H1 (cell line): ENCODE data around the gene TDP1. TPM values are rescaled to one million over a fixed set of nuclear protein-coding genes. Genes with fewer than 3 reads are reported as not detected.

ENCODE experiments used
- CTCF ChIA-PET: fragments of 300-600 bp; sonication (Branson Sonifier 250); formaldehyde crosslinking; loops from one replicate; lab custom pipeline; 2021; ENCODE audit not compliant: partially characterized antibody; lab: Charles Lee
- POLR2A ChIA-PET: fragments of 300-600 bp; sonication (Branson Sonifier 250); formaldehyde crosslinking; loops from one replicate; lab custom pipeline; 2021; ENCODE audit warnings: inconsistent platforms; ENCODE audit not compliant: partially characterized antibody; lab: Charles Lee
- DNase-seq, 2 experiments: peaks; one replicate each; pipeline versions ENCODE4 v3.0.0 to v3.0.0-alpha.2; 2010 to 2022; ENCODE audit warnings: low spot score in 2 of 2, low read depth in 1 of 2, mixed read lengths in 1 of 2
- FAIRE-seq: peaks from 2 replicates; lab custom pipeline; 2011; peaks lifted over from hg19 to GRCh38; lab: Jason Lieb, UNC
- H2AFZ ChIP-seq: 2 replicates; pipeline ENCODE4 v1.8.1; 2012; ENCODE audit warnings: low read length, inconsistent platforms
- H2AK5ac ChIP-seq: 2 replicates; pipeline ENCODE4 v1.6.1; 2013; ENCODE audit warnings: low read depth, low read length
- H2BK120ac ChIP-seq: replicated peaks from 2 replicates; pipeline ENCODE3; 2013; ENCODE audit warnings: low read depth, low read length, inconsistent platforms
- H2BK12ac ChIP-seq: 2 replicates; pipeline ENCODE4 v1.6.1; 2013; ENCODE audit warnings: low read depth, low read length
- H2BK15ac ChIP-seq: 2 replicates; pipeline ENCODE4 v1.6.1; 2013; ENCODE audit warnings: low read length
- H2BK20ac ChIP-seq: 2 replicates; pipeline ENCODE4 v1.6.1; 2013; ENCODE audit warnings: low read length
- H2BK5ac ChIP-seq: 2 replicates; pipeline ENCODE4 v1.6.1; 2013; ENCODE audit warnings: low read depth, low read length
- H3K14ac ChIP-seq: 2 replicates; pipeline ENCODE4 v1.6.1; 2013; ENCODE audit warnings: inconsistent platforms; ENCODE audit not compliant: insufficient read length
- H3K18ac ChIP-seq: 2 replicates; pipeline ENCODE4 v1.6.1; 2013; ENCODE audit warnings: low read length; ENCODE audit errors: extremely low read depth
- H3K23ac ChIP-seq: 2 replicates; pipeline ENCODE4 v1.6.1; 2013; ENCODE audit warnings: inconsistent platforms; ENCODE audit not compliant: insufficient read length
- H3K23me2 ChIP-seq: 2 replicates; pipeline ENCODE4 v1.6.1; 2013; ENCODE audit warnings: low read depth, low read length
- H3K27ac ChIP-seq: 2 replicates; pipeline ENCODE4 v1.6.1; 2011; ENCODE audit warnings: low read depth, low read length, inconsistent platforms
- H3K27me3 ChIP-seq, 4 experiments: replicated peaks in 1 of 4; 1 replicate in 1 of 4; 2 replicates in 3 of 4; pipeline versions ENCODE4 v1.6.1 to v1.8.1; 2011 to 2013; ENCODE audit warnings: low read length in 3 of 4, mild to moderate bottlenecking in 3 of 4, inconsistent platforms in 2 of 4, mixed read lengths in 2 of 4, moderate library complexity in 1 of 4; ENCODE audit not compliant: control insufficient read depth in 3 of 4, insufficient read depth in 3 of 4; ENCODE audit errors: extremely low read depth in 1 of 4
- H3K36me3 ChIP-seq, 4 experiments: 2 replicates each; pipeline versions ENCODE4 v1.6.1 to v1.8.1; 2011 to 2013; ENCODE audit warnings: mild to moderate bottlenecking in 4 of 4, low read length in 3 of 4, moderate library complexity in 2 of 4, control low read depth in 1 of 4, inconsistent platforms in 1 of 4; ENCODE audit not compliant: insufficient read depth in 4 of 4, control insufficient read depth in 2 of 4
- H3K4ac ChIP-seq: replicated peaks from 2 replicates; pipeline ENCODE3; 2013; ENCODE audit warnings: low read length, low read depth, mixed read lengths, inconsistent platforms; ENCODE audit not compliant: insufficient read length
- H3K4me1 ChIP-seq, 4 experiments: replicated peaks in 1 of 4; 1 replicate in 1 of 4; 2 replicates in 3 of 4; pipeline versions ENCODE4 v1.6.1 to v1.8.1; 2011 to 2013; ENCODE audit warnings: low read length in 3 of 4, inconsistent platforms in 2 of 4, mixed read lengths in 1 of 4; ENCODE audit not compliant: insufficient read depth in 4 of 4, control insufficient read depth in 3 of 4
- H3K4me2 ChIP-seq, 2 experiments: 2 replicates each; pipeline versions ENCODE4 v1.6.1 to v1.8.1; 2011 to 2013; ENCODE audit warnings: low read depth in 2 of 2, low read length in 2 of 2, control low read depth in 1 of 2, inconsistent platforms in 1 of 2, mild to moderate bottlenecking in 1 of 2; ENCODE audit not compliant: insufficient read depth in 1 of 2
- H3K4me3 ChIP-seq, 4 experiments: fragments of 200-600, 300-600 bp in 1 of 4; sonication (generic), shearing (Covaris generic), sonication (Bioruptor Twin) in 1 of 4; 2 replicates each; pipeline versions ENCODE4 v1.5.1 to v1.8.1; 2011 to 2016; ENCODE audit warnings: low read length in 4 of 4, low read depth in 3 of 4, control low read depth in 2 of 4, inconsistent platforms in 2 of 4, mild to moderate bottlenecking in 2 of 4, mixed read lengths in 1 of 4, moderate library complexity in 1 of 4; ENCODE audit not compliant: insufficient read depth in 2 of 4; ENCODE audit errors: extremely low read depth in 1 of 4
- H3K56ac ChIP-seq: replicated peaks from 2 replicates; pipeline ENCODE3; 2013; ENCODE audit warnings: low read depth, mild to moderate bottlenecking, mixed read lengths, low read length, inconsistent platforms; ENCODE audit not compliant: insufficient read length
- H3K79me1 ChIP-seq: 2 replicates; pipeline ENCODE4 v1.6.1; 2013; ENCODE audit warnings: low read depth, low read length, control low read depth
- H3K79me2 ChIP-seq, 2 experiments: 2 replicates each; pipeline versions ENCODE4 v1.6.1 to v1.8.1; 2012 to 2013; ENCODE audit warnings: low read length in 2 of 2, mild to moderate bottlenecking in 2 of 2, inconsistent platforms in 1 of 2; ENCODE audit not compliant: insufficient read depth in 2 of 2, control insufficient read depth in 1 of 2
- H3K9ac ChIP-seq, 4 experiments: replicated peaks in 1 of 4; 1 replicate in 1 of 4; 2 replicates in 3 of 4; pipeline versions ENCODE4 v1.6.1 to v1.8.1; 2011 to 2013; ENCODE audit warnings: low read depth in 3 of 4, low read length in 3 of 4, control low read depth in 2 of 4, mild to moderate bottlenecking in 2 of 4, moderate library complexity in 2 of 4, inconsistent platforms in 1 of 4; ENCODE audit errors: extremely low read depth in 1 of 4
- H3K9me3 ChIP-seq, 2 experiments: 2 replicates each; pipeline versions ENCODE4 v1.6.1 to v1.8.1; 2012 to 2013; ENCODE audit warnings: mild to moderate bottlenecking in 2 of 2, moderate library complexity in 2 of 2, control low read depth in 1 of 2, inconsistent platforms in 1 of 2, low read depth in 1 of 2, low read length in 1 of 2, mixed read lengths in 1 of 2; ENCODE audit not compliant: insufficient read depth in 2 of 2
- H4K20me1 ChIP-seq, 2 experiments: replicated peaks in 1 of 2; 2 replicates each; pipeline versions ENCODE3 to v1.8.1; 2011 to 2013; ENCODE audit warnings: inconsistent platforms in 2 of 2, low read length in 2 of 2, mild to moderate bottlenecking in 1 of 2; ENCODE audit not compliant: insufficient read depth in 2 of 2, control insufficient read depth in 1 of 2
- H4K5ac ChIP-seq: 2 replicates; pipeline ENCODE4 v1.6.1; 2013; ENCODE audit warnings: low read length, low read depth, mixed read lengths, inconsistent platforms; ENCODE audit not compliant: insufficient read length
- H4K8ac ChIP-seq: 2 replicates; pipeline ENCODE4 v1.8.0; 2013; ENCODE audit warnings: mild to moderate bottlenecking, moderate library complexity, low read length, inconsistent platforms; ENCODE audit not compliant: insufficient read depth; ENCODE audit errors: extremely low read depth
- H4K91ac ChIP-seq: replicated peaks from 2 replicates; pipeline ENCODE3; 2013; ENCODE audit warnings: low read length, mixed read lengths, inconsistent platforms; ENCODE audit not compliant: insufficient read length
- BRCA1 ChIP-seq: IDR thresholded peaks from 2 replicates; pipeline ENCODE4 v1.6.1; 2012; ENCODE audit warnings: low read depth, low read length, improper control_type of control experiment
- CHD1 ChIP-seq: IDR thresholded peaks from 2 replicates; pipeline ENCODE4 v1.6.1; 2012; ENCODE audit warnings: low read depth, low read length, improper control_type of control experiment
- EP300 ChIP-seq, 2 experiments: IDR thresholded peaks; 1 replicate in 1 of 2; 2 replicates in 1 of 2; pipeline ENCODE4 v1.6.1; 2011 to 2012; ENCODE audit warnings: low read depth in 2 of 2, low read length in 2 of 2, mild to moderate bottlenecking in 2 of 2, borderline replicate concordance in 1 of 2, inconsistent platforms in 1 of 2, moderate library complexity in 1 of 2
- FOSL1 ChIP-seq: IDR thresholded peaks from 2 replicates; pipeline ENCODE4 v1.6.1; 2011; ENCODE audit warnings: mild to moderate bottlenecking, low read depth, low read length, moderate library complexity; ENCODE audit not compliant: insufficient read depth
- SIX5 ChIP-seq: IDR thresholded peaks from 2 replicates; pipeline ENCODE4 v1.6.1; 2011; ENCODE audit warnings: mild to moderate bottlenecking, low read depth, low read length
- TAF7 ChIP-seq: optimal IDR thresholded peaks from 2 replicates; pipeline ENCODE3; 2011; ENCODE audit warnings: low read depth, mild to moderate bottlenecking, inconsistent platforms, low read length, moderate library complexity, borderline replicate concordance
- TEAD4 ChIP-seq: IDR thresholded peaks from 2 replicates; pipeline ENCODE4 v1.6.1; 2012; ENCODE audit warnings: low read depth, low read length, inconsistent platforms, mixed read lengths
- WGBS, 2 experiments: shearing (Covaris generic) in 1 of 2; methylation state at CpG; one replicate each; pipeline versions ENCODE4 v1.1.6 to v1.1.7; 2013 to 2015; ENCODE audit warnings: low lambda C conversion rate in 2 of 2, mixed read lengths in 2 of 2, inconsistent platforms in 1 of 2, low coverage in 1 of 2, missing lambda C conversion rate in 1 of 2; ENCODE audit not compliant: insufficient replicate concordance in 2 of 2, insufficient coverage in 1 of 2, insufficient read length in 1 of 2; ENCODE audit errors: extremely low coverage in 1 of 2, missing lambda C conversion rate in 1 of 2; 5-methylcytosine and 5-hydroxymethylcytosine counted together
- polyA plus RNA-seq, 7 experiments: library from polyadenylated mRNA; depleted of rRNA in 3 of 7; stranded (reverse) in 5 of 7; unstranded in 2 of 7; fragments of >200 nt in 5 of 7; fragments of 200-250 nt in 2 of 7; gene quantifications; 1 replicate in 5 of 7; 2 replicates in 1 of 7; 4 replicates in 1 of 7; pipeline versions ENCODE4 v1.2.1 to v1.2.3, GENCODE V29; 2011 to 2013; ENCODE audit warnings: missing spikeins in 2 of 7, mixed read lengths in 2 of 7
- total RNA-seq: library from RNA; stranded (reverse); fragmentation: NEBNext Ultra II Directional; extraction: Animal tissue kit (Norgen Biotek cat#: 25700); gene quantifications from 2 replicates; pipeline ENCODE4 v1.2.1, GENCODE V29; 2021

TDP1 gene
- total and polyA plus RNA-seq, 2 of the 8 experiments (the other 6 are each of a cell fraction or from before 2014, with no cell fraction given) = 32.2 to 69.9 TPM

DNA sequence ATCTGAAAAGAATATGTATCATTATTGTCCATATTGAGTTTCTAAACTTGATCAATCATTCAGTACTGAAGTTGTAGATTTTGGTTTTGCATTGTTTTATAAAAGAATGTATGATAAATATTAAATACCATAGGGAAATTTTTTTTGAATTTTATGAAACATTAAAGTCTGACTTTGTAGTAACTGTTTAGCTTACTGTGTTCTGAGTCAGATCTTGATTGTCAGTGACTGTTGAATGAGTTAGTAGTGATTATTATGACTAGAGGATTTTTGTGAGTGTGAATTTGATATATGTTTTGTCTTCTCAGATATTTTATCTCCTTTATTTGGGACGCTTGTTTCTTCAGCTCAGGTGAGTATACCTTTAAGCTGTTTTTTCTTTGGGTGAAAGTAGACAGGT, 10.1 kb downstream of the TDP1 start:
- Histone ChIP-seq H3K27me3 (no peaks in the 10 kb centered on the region), H2BK12ac (no peak overlapping the region), H3K4me2 (no peak overlapping the region), H3K9me3 (no peaks in the 10 kb centered on the region), H4K91ac (no peak overlapping the region), H2BK5ac (no peak overlapping the region), H3K23me2 (no peaks in the 10 kb centered on the region), H3K56ac (no peak overlapping the region), H2AK5ac (no peak overlapping the region), H3K4me1 (peaks cover 0 to 6% (median 0%) of the 10 kb centered on the region in 4 experiments; a peak in 1 of 7 replicates), H3K4me3 (no peak overlapping the region), H2BK15ac (no peak overlapping the region), H3K79me2 (no peaks in the 10 kb centered on the region; a peak in 2 of 4 replicates), H3K9ac (no peak overlapping the region), H4K8ac (no peak overlapping the region), H4K20me1 (peaks cover 1 to 2% of the 10 kb centered on the region in 2 experiments), H3K14ac (no peak overlapping the region), H3K36me3 (peaks cover 12 to 46% (median 31%) of the 10 kb centered on the region in 4 experiments), H3K18ac (no peak overlapping the region), H3K79me1 (peaks cover 2% of the 10 kb centered on the region), H2BK120ac (no peak overlapping the region), H3K4ac (no peak overlapping the region), H3K23ac (no peak overlapping the region), H2AFZ (no peak overlapping the region), H2BK20ac (no peak overlapping the region), H3K27ac (no peak overlapping the region)
- 90% methylated on average over 1 of the region's 1 CpG; no CpG with 5 or more reads in 1 of the 2 experiments for WGBS, 2 experiments
- ChIA-PET CTCF (interaction anchor here (1.4 kb wide), 1 partner anchor 26 kb away, joined by 3 read pairs; no protein-coding TSS in a partner anchor), POLR2A (interaction anchor here (1.9 kb wide), 1 partner anchor 10 kb away, joined by 9 read pairs; the partner anchor contains the start of gene TDP1)
- FAIRE-seq = no peak
- no peak for DNase-seq
- TF ChIP-seq TAF7 = no peak
- no peak for TF ChIP-seq SIX5
- no peak for TF ChIP-seq TEAD4
- TF ChIP-seq CHD1 = no peak
- TF ChIP-seq BRCA1 = no peak
- TF ChIP-seq EP300 (IDR thresholded peaks at IDR 0.05; ENCODE audit: borderline replicate concordance in 1 of 2, low read depth in 2 of 2, low read length in 2 of 2) = no peak
- no peak for TF ChIP-seq FOSL1
- TF ChIP-seq, all 59 proteins: peak for 0
- H4K5ac ChIP-seq = no peak overlapping the region
